ENCODE data around the gene CLEC4F.

- TF ChIP-seq EZH2 (IDR thresholded peaks at IDR 0.05; ENCODE audit: borderline replicate concordance, insufficient read depth, low read depth, low read length, poor library complexity, severe bottlenecking): no peak
- peak; percentile 49 for TF ChIP-seq CTCF (IDR thresholded peaks at IDR 0.05)
Measured at GRCh38 chr2:70785137-70785911, 35.1 kb downstream of the CLEC4F start.

Measured in B cell (primary cell).